ENCODE results near the gene CPPED1. TPM values are rescaled to one million over a fixed set of nuclear protein-coding genes. Genes with fewer than 3 reads are reported as not detected.

CPPED1 gene
- total RNA-seq, 1 experiment from 2014 or later = 15.3 TPM

DNA sequence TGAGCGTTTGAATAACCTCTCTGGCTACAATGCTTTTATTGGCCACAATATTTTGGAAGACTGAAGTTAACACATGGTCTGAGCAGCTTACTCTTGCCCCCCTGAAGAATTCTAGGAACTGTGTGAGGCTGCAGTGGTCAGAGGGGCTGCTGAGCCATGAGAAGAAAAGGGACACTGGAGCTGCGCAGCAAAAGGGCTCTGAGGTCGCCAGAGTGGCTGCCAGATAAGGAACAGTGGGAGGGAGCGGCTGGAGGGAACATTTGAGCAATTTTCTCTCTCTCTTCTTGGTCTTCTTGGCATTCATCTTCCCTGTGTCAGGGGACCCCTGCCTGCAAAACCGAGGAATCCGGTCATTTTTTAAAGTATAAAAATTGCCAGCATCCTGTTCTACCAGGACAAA lies 66.1 kb downstream of the CPPED1 start:
- DNase-seq (ENCODE audit: low spot score) = no peak

DNA sequence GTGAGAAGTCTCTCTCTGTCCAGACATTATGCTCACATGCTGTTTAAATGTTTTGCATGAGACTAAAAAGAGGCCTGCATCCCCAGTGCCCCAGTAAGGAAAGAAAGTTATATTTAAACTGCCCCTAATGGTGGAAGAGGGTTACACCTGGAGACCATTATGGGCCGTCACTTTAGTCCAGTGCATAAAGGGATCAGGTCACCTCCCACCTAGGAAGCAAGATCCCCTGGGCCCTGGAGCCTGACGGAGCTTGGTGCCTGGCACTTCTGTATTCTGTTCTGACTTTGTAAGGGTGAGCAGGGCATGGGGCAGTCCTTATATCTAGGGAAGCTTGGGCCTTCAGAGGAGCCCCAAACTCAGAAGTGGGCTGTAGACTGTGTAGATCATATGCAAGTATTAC lies 67.9 kb downstream of the CPPED1 start:
- no peak for DNase-seq (ENCODE audit: low spot score)

DNA sequence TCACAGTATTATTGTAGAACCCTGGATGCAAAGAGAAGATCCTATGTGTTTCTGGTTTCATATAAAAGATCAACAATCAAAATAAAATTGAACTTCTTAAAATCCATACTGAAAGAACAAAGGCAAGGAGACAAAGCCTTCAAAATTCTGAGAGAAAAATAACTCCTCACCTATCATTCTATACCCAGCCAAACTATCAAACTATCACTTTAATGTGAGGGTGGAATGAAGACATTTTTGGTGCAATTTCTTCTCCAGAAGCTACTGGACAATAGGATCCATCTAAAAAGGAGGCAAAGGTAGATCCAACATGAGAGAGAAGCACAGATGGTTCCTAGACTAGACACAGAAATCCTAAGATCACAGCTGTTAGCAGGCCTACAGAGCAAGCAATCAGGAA lies 71.1 kb downstream of the CPPED1 start:
- no peak for DNase-seq (ENCODE audit: low spot score)

DNA sequence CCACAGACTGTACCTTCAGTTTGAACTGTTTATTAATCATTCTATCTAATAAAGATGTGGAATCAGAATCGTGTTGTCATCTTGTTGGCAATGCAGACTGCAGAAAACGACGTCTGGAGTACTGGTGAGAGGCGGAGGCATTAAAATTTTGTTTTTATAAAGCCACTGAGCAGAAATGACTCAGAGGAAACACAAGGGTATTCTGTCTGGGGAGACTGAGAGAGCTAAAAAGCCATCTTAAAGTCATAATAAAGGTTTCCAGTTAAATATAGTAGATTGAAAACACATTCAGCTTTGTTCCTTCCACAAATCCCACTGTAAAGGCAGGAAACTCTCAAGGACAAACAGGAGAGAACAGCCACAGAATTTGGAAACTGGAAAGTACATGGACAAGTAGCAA lies 74.2 kb downstream of the CPPED1 start:
- no peak for DNase-seq (ENCODE audit: low spot score)

DNA sequence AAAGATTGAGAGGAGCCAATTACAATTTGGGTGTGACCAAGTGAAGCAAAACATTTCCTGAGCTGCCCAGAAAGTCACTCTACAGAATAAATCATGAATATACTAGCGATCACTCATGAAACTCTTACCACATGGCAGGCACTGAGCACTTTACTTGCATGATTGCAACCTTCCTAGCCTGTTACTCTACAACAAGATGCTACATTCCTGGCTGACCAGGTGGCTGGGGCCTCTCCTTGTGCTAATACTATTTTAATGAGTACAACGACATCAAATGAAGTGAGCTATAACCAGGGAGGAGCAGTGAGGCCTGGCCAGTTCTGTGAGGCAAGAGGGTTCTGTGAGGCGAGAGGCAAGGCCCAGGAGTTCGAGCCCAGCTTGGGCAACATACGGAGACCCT lies 75.2 kb downstream of the CPPED1 start:
- DNase-seq (ENCODE audit: low spot score) = no peak

DNA sequence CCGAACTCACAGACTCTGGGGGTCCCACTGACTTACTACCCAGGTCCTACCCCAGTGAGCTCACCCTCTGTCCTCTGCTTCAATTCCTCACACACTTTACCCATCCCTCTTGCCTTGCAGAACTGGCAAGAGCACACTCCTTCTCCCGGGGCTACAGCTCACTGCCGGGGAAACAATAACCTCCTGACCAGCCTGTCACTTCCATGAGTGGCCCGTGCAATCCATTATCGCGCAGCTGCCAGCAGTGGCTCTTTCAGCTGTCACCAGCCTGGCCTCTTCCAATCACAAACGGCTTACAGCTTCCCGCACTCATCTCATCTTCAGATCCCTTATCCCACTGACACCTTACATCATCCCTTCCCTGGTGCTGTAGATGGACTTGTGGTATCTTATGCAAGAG lies 79.5 kb downstream of the CPPED1 start:
- no peak for DNase-seq (ENCODE audit: low spot score)

DNA sequence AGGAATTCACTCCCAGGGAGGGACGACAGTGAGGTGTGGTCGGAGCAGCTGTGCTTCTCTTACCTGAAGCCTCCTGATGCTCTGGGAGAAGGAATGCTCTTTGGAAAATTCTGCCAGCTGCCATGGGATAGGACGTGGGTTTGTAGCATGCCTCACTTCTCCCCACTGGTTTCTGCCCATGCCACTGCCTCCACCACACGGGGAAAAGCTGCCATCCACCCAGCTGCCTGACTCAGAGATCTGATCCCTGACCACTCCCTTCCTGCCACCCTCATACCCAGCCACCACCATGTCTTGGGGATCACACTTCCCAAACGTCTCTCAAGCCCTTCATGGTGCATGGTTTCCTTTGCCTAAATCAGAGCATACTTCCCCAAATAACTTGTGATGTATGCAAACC lies 80.0 kb downstream of the CPPED1 start:
- DNase-seq (ENCODE audit: low spot score) = no peak

DNA sequence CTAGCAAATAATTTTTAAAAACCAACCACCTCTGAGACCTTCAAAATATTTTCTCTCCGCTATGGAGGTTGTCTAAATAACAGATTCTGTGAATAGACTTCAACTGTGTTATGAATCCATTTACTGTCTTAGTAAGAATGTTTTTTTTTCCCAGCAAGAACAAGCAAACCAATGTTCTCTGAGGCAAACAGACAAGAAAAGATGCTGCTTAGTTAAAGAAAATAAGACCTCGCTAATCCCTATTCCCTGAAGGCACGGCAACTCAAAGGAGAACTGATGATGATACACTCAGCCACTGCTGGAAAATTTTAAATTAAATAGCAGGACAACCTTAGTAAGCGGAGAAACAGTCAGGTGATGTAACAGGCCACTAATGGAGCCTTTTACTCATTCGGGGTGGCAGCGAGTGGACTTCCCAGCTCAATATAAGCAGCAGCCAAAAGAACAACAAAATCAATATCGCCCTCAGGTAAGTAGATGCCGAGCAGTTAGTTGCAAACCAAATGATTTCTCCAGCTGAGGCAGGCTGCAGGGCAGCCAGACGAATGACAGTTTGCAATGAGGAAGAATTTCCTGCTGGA lies 81.8 kb downstream of the CPPED1 start:
- no peak for DNase-seq (ENCODE audit: low spot score)

DNA sequence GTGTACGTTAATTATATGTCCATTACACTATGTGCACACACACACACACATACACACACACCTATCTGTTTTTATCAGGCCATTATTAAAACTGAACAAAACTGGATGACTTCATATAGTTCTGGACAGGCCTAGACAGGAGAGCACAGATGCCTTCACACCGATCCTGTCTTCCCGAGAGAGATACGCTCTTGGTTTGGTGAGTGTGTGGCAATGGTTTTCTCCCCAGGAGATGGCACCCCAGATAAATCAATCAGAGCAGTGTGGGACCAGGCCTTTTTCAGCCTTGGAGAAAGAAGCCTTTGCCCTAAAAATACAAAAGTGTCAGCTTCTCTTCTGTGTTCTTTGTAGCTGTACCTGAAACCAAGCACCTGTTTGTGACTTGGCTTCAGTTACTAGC lies 83.7 kb downstream of the CPPED1 start:
- no peak for DNase-seq (ENCODE audit: low spot score)

DNA sequence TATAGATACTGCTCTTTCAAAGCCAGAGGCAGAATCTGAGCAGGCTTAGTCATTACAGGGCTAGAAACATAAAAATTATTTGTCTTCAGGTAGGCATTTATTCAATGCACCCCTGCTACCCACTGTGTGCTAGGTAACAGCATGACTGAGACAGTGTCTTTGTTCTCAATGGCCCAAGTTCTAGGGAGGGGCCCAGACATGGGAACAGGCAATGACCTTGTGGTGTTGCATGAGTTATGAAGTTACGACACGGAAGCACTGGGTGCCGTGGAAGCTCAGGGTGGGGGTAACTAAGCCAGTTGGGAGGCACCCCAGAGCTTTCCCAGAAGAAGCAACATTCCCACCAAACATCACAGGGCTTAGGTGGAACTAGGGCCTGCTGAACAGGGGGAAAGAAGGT lies 87.0 kb downstream of the CPPED1 start:
- DNase-seq (ENCODE audit: low spot score) = no peak

DNA sequence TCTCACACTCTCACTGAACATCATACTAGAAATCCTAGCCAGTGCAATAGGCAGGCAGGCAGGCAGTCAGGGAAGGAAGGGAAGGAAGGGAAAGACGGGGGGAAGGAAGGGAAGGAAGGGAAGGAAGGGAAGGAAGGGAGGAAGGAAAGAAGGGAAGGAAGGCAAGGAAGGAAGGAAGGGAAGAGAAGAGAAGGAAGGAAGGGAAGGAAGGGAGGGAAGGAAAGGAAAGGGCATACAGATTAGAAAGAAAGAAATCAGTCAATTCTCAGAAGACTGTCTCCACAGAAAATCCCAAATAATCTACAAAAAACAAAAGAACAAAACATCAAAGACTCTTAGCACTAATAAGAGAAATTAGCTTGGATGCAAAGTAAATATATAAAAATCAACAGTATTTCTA lies 93.9 kb downstream of the CPPED1 start:
- DNase-seq (ENCODE audit: low spot score) = no peak

DNA sequence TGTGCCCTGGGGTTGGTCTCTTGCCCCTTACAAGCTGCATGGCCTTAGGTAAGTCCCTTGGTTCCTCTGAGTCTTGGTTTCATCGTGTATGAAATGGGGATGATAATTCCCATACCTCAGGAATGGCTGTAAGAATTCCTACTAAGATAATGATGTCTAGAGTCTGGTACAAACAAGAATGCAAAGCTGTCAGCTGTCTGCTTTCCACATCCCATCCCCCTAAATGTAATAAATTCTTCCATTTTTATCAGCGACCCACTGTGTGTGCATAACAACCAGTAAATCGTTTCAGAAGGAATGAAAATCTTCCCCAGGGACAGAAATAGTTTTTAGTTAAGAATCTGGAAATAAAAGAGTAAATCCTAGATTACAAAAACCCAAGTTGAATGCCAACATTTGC lies 95.4 kb downstream of the CPPED1 start:
- no peak for DNase-seq (ENCODE audit: low spot score)

DNA sequence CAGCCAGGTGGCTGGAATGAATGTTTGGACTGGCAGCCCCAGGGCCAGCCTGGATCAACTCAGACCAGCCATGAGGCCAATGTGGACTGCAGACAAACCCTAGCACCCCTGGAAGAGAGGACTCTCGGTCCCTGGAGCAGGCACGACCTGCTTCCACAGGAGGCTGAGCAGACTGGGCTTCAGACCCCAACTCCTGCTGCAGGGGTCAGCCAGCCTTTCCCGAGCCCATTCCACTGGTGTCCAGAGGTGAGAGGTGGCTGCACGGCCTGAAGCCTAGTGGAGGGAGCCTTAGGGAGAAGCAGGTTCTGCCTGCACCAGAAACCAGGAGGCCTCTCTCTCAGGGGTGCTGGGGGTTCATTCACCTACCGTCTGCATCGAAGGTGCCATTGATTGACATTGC lies 97.1 kb downstream of the CPPED1 start:
- DNase-seq (ENCODE audit: low spot score) = no peak

DNA sequence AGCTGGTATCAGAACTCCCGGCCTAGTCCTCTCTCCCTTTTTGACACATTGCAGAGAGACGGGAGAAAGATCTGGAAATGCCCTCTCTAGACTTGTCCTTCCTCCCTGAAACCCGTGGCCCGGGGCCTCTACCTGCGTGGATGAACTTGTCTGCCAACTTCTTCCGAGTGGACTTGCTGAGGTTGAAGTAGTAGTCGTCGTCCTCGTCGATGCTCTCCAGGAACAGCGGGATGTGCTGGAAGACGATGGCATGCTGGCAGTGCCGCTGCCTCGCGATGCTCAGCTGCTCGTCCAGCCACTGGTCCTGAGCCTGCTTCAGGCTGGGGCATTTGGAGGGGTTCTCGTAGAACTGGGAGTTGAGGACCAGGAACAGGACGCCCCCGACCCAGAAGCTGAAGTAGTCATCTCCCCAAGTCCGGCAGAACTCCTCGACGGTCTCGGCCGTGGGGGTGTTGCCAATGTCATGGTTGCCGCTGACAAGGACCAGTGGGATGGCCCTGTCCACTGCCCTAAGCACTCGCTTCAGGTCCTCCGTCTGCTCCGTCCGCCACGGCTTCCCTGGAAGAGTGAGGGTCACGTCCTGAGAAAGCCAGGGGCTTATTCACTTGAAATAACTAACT lies 99.1 kb downstream of the CPPED1 start:
- no peak for DNase-seq (ENCODE audit: low spot score)

DNA sequence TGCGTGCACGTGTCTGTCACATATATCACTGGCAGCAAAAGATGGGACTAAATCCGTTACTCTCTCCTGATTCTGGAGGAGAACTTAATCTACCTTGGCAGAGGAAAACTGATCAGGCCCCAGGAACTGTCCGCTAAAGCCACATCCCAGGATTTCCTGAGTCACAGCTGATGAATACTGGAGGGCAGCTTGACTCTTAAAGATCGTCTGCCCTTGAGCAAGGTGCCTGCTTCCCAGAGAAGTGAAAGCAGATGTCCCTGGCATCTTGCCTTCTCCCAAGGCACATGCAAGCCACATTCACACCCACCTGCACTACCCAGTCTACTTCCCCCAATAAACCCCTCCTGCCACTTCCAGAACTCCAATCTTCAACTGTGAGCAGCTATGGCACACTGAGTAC lies 99.8 kb downstream of the CPPED1 start:
- no peak for DNase-seq (ENCODE audit: low spot score)

DNA sequence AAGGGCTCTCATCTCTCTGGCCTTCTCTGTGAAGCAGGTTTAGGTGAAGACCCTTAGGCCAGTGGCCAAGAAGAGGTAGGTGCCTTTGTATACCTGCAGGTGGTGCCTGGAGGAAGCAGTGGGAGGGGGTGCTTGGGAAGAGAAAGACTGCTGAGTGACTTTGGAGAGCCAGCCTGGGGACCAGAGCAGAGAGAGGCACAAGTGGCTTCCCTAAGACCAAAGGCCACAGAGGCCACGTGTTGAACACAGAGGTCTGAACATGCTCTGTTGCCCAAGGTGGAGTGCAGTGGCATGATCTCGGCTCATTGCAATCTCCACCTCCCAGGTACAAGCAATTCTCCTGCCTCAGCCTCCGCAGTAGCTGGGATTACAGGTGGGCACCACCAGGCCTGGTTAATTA lies 103.5 kb downstream of the CPPED1 start:
- DNase-seq (ENCODE audit: low spot score) = no peak

DNA sequence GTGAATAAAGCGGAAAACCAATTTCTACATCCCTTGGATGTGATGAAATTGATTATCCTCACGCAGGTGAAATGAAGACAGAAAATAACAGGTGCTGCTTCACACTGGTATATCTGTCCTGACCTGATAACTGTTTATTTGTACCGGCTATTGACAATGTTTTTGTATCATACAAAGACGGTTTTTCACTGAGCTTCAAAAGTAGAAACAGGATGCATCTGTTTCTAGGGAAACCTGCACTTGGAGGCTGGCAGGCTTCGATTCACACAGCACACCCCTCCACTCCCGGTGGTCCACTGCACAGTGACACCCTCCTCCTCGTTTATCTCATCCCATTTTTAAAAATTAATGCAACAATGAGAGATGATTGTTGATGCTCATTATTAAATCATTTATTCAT lies 104.5 kb downstream of the CPPED1 start:
- no peak for DNase-seq (ENCODE audit: low spot score)

DNA sequence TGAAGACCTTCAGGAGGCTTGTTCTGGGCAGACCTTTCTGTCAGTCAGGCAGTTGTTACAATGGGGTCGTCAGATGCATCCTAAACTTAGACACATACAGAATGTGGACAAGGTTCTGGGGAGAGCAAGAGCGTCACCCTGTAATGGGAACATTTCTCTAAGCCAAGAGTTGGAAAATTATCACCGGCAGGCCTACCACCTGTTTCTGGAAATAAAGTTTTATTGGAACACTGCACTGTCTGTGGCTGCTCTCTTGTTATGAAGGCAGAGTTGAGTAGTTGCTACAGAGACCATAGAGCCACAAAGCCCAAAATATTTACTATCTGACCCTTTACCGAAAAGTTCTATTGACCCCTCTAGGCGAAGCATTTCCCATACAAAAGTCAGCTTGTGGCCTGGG lies 106.2 kb downstream of the CPPED1 start:
- DNase-seq (ENCODE audit: low spot score) = no peak

DNA sequence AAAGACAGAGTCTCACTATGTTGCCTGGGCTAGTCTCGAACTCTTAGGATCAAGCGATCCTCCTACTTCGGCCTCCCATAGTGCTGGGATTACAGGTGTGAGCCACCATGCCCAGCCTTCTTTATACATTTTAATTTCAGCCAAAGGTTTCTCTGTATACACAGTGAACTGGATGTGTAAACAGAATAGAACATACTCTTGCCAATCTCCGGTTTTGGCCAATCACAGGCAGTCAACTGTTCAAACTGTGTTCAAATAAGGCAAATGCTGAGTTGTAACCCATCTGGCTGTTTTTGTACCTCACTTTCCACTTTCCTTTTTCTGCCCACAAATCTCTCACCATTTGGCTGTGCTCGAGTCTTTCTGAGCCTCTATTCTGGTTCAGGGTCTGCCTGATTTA lies 108.2 kb downstream of the CPPED1 start:
- no peak for DNase-seq (ENCODE audit: low spot score)

DNA sequence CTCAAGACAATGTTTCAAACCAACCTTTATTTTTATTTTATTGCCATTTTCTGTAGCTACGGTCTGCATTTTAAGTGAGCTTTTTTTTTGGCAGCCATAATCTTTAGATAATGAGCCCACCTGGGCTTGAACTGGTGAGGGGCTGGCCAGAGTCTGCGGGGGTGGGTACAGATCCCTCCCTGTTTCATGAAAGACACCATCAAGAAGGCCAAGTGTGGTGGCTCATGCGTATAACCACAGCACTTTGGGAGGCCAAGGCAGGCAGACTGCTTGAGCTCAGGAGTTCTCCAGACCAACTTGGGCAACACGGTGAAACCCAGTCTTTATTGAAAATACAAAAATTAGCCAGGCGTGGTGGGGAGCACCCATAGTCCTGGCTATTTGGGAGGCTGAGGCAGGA lies 113.7 kb downstream of the CPPED1 start:
- no peak for DNase-seq (ENCODE audit: low spot score)

DNA sequence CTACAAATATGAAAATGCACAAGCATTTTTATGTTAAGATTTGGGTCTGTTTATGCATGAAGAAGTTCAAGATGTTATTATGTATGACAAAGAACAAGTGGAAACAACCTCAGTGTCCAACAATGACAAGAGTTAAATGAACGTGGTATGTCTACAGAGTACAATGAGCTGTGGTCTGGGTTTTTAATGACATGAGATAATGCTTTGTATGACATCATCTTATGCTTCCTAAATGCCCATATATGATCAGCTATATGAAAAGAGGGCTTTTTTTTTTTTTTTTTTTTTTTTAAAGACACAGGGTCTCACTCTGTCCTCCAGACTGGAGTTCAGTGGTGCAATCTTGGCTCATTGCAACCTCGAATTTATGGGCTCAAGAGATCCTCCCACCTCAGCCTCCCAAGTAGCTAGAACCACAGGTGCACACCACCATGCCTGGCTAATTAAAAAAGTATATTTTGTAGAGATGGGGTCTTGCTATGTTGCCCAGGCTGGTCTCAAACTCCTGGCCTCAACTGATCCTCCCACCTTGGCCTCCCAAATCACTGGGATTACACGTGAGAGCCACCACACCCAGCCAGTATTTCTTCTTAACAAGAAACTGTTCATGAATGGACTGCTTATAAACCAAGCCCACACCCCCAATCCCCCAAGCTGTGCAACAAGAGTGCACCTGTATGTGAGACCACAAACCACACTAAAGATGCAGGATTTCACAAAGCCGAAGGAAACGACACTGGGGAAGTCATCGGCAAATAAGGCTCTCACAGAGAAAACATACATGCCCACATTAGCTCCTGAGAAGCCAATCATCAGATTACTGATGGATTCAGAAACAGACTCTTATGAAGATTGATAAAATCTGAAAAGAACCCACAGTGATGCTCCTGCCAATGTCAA lies 114.5 kb downstream of the CPPED1 start:
- DNase-seq (ENCODE audit: low spot score) = no peak

DNA sequence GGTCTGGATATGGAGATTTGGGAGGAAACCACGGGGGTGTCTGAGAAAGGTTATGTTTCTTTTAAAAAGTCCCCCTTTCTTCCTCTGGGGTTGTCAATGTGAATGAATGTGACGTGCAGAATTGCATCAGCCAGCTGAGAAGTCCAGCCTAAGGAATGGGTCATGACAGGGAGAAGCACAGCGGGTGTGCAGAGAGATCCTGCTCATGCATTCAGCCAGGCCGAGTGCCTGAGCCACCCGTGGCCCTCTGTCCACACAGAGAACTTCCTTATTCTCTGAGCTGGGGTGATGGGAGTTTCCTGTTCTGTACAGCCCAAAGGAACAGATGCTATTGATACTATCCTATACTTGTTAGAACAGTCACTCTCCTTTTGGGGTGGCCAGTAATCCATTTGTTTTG lies 117.9 kb downstream of the CPPED1 start:
- no peak for DNase-seq (ENCODE audit: low spot score)

DNA sequence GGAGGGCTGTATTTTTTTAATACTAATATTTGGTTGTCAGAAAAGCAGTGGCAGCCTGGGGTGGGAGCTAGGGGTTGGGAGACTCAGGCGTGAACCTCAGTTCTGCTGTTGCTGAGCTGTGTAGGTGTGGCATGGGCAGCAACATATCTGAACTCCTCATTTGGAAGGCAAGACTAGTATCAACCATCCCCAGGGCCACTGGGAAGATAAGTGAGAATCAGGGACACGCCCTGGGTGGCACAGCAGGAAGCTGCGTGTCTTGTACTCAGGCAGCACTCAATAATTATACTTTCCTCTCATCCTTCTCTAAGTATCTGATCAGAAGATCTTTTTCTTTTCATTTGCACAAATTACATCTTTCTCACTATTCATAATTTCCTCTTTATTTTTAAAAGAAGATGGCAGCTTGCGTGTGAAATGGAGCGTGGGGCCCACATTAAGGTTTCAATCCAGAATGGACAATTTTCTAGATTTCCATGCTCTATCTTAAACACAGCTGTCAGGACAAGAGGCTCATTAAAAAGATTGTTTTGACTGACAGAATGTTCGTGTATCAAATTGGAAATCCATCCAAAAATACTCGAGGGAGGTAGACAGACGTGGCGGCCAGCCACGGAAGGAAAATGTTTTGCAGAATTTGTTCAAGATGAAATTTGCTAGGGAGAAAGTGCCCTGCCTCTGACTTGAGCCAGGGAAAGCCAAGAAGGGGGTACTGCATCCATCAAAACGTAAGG lies 121.1 kb downstream of the CPPED1 start:
- no peak for DNase-seq (ENCODE audit: low spot score)
